ENCODE measurements around the gene CCDC12.

DNA sequence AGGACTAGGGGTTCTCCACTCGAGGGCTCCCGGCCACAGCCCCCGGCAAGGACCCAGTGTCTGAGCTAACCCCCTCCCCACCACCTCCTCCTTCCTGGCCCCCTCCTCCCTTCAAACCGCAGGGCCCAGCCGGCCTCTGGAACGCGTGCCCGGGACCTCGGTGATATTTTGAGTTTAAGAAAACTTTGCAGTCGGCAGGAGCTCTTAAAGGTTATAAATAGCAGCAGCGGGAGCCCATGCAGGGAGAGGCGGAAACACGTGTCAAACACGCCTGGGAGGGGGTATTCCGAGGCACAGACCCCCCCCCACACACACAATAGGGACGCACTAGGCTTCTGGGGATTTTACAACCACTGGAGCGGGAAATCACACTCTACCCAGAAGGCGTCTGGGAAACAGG, 102.1 kb downstream of the CCDC12 start:
- TF ChIP-seq, protein P1, sequence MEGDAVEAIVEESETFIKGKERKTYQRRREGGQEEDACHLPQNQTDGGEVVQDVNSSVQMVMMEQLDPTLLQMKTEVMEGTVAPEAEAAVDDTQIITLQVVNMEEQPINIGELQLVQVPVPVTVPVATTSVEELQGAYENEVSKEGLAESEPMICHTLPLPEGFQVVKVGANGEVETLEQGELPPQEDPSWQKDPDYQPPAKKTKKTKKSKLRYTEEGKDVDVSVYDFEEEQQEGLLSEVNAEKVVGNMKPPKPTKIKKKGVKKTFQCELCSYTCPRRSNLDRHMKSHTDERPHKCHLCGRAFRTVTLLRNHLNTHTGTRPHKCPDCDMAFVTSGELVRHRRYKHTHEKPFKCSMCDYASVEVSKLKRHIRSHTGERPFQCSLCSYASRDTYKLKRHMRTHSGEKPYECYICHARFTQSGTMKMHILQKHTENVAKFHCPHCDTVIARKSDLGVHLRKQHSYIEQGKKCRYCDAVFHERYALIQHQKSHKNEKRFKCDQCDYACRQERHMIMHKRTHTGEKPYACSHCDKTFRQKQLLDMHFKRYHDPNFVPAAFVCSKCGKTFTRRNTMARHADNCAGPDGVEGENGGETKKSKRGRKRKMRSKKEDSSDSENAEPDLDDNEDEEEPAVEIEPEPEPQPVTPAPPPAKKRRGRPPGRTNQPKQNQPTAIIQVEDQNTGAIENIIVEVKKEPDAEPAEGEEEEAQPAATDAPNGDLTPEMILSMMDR (IDR thresholded peaks at IDR 0.05): no peak
- TF ChIP-seq POLR2A (IDR thresholded peaks at IDR 0.05): no peak

Data from lower leg skin (tissue), 3 donors.